Fibroblast of skin of abdomen (primary cell): Measurements from ENCODE around the gene PIK3AP1. TPM values are rescaled to one million over a fixed set of nuclear protein-coding genes. Genes with fewer than 3 reads are reported as not detected.
"Not testable (repeated sequence)": the region's sequence is repeated elsewhere in the genome, so short reads cannot be mapped to it uniquely, and the experiment has no call there.

Experiments
- DNase-seq: peaks from one replicate; pipeline ENCODE4 v3.0.0-alpha.2; 2013
- polyA plus RNA-seq, 2 experiments: library from polyadenylated mRNA; unstranded; fragments of 120-200 nt; gene quantifications; one replicate each; pipeline ENCODE4 v1.2.1, GENCODE V29; 2013; ENCODE audit not compliant: insufficient read length in 2 of 2

PIK3AP1 gene, protein sequence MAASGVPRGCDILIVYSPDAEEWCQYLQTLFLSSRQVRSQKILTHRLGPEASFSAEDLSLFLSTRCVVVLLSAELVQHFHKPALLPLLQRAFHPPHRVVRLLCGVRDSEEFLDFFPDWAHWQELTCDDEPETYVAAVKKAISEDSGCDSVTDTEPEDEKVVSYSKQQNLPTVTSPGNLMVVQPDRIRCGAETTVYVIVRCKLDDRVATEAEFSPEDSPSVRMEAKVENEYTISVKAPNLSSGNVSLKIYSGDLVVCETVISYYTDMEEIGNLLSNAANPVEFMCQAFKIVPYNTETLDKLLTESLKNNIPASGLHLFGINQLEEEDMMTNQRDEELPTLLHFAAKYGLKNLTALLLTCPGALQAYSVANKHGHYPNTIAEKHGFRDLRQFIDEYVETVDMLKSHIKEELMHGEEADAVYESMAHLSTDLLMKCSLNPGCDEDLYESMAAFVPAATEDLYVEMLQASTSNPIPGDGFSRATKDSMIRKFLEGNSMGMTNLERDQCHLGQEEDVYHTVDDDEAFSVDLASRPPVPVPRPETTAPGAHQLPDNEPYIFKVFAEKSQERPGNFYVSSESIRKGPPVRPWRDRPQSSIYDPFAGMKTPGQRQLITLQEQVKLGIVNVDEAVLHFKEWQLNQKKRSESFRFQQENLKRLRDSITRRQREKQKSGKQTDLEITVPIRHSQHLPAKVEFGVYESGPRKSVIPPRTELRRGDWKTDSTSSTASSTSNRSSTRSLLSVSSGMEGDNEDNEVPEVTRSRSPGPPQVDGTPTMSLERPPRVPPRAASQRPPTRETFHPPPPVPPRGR
- polyA plus RNA-seq (2013, experiment 1 of 2; ENCODE audit: insufficient read length) = 0.08 TPM
- 0.04 TPM for polyA plus RNA-seq (2013, experiment 2 of 2; ENCODE audit: insufficient read length)

DNA sequence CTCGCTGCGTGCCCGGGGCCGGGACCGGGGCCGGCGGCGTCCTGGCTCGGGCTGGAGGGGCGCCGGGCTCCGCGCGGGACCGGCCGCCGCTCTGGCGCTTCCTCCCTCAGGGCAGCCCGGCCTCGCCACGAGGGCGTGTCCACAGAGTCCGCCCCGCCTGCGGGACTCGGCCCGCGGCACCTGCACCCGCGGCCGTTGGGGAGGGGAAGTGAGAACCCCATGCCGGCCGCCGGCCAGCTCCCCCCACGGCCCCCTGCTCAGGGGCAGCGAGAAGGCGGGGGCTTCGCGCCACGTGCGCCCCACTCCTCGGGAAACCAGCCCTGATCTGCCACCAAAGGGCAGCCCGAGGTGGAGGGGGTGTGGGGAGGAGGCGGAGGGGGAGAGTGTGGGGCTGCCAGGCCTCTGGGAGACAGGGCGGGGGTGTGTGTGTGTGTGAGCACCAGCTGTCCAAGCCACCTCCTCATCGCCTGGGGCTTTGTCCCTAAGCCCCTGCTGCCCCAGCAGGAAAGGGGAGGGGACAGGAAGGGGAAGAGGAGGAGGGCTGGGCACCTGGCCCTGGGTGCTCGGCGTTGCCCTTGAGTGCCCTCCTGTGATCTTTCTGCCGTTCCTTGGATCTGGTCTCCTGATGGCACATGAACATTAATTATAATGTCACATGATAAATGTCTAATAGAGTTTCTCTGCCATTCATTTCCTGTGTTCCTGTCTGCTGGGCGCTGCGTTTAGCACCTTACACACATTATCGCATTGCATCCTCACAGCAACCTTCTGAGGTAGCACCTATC lies at the start of gene PIK3AP1:
Gene PIK3AP1 (minus strand): TSS at position 93 of the 785 bp plus-strand sequence. CDS start 120 bp downstream, outside the sequence.
- no peak for DNase-seq

DNA sequence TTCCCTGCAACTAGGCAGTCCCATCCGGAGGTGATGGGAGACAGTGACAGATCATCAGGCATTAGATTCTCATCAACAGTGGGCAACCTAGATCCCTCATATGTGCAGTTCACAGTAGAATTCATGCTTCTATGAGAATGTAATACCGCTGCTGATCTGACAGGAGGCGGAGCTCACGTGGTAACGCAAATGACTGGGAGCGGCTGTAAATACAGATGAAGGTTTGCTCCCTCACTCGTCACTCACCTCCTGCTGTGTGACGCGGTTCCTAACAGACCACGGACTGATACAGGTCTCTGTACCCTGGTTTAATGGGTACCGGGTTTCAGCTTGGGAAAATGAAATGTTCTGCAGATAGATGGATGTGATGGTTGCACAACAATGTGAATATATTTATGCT lies 47.8 kb upstream of the PIK3AP1 start:
- no peak for DNase-seq

DNA sequence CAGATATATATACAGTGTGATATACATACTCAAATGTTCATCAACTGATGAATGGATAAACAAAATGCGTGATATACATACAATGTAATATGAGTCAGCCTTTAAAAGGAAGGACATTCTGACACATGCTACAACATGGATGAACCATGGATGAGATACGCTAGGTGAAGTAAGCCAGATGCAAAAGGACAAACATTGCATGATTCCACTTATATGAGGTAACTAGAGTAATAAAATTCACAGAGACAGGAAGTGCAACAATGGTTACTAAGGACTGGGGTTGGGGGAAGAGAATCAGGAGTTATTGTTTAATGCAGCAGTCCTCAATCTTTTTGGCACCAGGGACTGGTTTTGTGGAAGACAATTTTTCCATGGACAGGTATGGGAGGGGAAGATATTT lies 47.3 kb upstream of the PIK3AP1 start:
- DNase-seq = no peak

DNA sequence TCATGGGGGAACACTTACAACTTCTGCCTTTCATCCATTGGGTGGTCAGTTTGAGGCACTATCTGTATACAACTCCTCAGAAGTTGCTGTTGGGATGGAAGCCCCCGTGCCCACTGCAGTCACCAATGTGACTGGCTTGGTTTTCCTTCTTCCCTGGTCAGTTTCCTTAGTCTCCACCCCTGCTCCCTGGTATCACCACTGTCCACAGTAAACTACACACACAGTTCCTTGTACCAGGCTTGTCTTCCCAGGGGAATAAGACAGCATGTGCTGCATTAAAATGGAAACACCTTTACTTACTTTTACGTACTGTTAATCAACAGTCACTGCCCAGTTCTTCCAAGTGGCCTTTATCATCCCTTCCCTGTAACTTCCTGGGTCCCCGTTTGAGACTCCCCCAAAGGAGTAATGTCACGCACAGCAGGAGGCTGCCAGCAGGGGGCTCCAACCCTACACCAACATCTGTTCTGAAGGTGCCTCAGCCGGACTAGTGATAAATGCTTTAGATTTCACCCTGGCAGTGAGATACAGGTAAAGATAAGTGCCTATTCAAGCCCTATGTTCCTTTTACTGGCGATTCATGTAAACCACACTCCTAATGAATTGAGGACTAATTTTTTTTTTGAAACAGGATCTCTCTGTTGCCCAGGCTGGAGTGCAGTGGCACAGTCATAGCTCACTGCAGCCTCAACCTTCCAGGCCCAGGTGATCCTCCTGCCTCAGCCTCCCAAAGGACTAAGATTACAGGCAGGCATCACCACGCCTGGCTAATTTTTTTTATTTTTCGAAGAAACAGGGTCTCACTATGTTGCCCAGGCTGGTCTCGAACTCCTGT lies 45.3 kb upstream of the PIK3AP1 start:
- DNase-seq = peak; percentile 37

DNA sequence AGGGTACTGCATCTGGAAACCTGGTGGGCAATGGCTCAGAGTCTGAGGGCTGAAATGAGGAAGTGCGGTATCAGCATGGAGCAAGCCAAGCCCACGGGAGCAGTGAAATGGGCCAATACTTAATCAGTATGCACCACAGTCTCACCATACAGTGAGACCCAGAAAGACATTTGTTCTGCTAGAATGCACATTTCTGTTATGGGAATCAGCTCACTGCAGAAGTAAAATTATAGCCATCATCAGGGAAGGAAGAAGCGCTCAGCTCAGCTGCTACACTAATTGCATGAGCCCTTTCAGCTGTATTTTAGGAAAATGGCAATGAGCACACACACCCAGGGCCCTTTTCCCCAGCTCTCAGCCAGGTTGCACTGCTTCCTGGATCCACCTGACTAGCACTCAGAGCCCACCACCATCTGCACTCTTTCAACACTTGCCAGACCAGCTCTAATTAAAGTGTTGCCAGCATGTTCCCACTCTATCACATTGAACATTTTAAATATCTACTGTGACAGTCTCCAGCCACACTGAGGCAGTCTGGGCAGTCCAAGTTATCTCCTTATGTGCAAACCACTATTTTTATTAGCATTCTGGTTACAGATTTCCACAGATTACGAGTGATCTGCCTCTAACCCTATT lies 44.2 kb upstream of the PIK3AP1 start:
- DNase-seq = no peak

DNA sequence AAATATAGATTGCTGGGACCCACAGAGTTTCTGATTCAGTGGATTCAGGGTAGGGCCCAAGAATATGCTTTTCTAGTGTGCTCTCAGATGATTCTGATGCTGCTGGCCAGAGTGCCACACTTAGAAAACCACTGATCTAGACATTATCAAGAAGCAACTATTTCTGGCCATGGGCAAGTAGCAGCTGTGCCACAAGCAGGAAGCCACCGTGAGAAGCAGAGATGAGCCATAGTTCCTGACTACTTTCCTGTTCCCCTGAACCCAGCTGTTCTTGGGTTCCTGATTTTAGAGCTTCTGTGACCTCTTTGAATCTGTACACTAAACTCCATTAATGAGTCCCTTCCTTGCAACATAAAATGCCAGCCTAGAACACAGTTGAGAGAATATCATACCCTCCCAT lies 38.1 kb upstream of the PIK3AP1 start:
- DNase-seq = no peak

DNA sequence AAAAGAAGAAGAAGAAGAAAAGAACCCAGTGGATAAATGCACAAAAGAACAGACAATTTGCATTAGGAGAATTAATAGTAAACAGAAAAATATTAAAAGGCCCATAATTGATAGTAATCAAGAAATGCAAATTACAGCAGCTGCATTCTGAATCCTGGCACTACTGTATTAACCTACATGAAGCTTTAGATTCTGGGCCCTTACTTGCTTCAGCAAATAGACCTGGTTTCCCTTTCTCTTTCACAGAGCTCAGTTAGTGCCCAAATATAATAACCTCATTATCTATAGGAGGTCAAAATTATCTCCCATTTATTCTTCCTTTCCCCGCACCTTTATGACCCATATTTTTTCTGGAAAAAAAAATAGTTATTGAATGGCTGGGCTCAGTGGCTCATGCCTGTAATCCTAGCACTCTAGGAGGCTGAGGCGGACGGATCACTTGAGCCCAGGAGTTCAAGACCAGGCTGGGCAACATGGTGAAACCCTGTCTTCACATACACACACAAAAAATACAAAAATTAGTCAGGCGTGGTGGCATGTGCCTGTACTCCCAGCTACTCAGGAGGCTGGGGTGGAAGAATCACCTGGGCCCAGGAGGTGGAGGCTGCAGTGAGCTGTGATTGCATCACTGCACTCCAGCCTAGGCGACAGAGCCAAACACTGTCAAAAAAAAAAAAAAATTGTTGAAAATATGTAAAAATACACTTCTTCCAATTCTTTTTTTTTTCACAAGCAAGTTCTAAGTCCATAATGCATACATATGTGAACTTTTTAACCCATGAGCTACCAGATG lies 36.0 kb upstream of the PIK3AP1 start:
- no peak for DNase-seq

DNA sequence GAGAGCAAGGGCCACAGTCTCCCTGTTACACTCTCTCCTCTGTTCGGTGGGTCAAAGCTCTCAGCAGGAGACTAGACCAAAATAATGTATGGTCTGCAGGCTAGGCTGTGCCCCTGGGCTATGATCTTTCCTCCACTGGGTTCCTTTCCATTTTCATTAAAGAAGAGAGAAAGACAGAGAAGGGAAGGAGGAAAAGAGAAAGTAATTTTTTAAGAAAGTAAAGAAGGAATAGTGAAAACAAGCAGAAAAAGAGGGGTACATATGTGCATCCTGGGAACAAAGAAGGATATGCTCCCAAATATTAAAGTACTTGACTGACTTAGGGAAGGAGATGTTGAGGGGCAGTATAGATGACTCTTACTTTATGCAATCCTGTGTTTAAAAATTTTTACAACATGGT lies 33.6 kb upstream of the PIK3AP1 start:
- no peak for DNase-seq

DNA sequence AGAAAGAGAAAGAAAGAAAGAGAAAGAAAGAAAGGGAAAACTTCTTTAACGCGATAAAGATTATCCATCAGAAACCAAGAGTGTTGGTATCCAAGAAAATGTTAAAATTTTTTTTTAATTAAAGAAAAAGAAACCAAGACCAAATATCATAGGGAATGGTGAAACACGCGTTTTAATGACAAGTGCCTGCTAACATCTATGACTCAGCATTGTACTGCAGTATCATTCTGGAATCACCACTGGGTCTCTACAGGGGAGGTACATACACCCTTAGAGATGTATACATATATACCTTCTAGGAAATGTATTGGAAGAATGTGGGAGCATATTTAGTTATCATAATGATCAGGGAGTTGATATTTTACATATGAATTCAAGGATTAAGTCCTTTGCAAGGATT lies 32.1 kb upstream of the PIK3AP1 start:
- DNase-seq = no peak

DNA sequence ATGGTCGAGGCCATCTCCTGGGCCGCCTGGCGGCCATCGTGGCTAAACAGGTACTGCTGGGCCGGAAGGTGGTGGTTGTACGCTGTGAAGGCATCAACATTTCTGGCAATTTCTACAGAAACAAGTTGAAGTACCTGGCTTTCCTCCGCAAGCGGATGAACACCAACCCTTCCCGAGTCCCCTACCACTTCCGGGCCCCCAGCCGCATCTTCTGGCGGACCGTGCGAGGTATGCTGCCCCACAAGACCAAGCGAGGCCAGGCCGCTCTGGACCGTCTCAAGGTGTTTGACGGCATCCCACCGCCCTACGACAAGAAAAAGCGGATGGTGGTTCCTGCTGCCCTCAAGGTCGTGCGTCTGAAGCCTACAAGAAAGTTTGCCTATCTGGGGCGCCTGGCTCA lies 30.0 kb upstream of the PIK3AP1 start:
- not testable (repeated sequence) for DNase-seq

DNA sequence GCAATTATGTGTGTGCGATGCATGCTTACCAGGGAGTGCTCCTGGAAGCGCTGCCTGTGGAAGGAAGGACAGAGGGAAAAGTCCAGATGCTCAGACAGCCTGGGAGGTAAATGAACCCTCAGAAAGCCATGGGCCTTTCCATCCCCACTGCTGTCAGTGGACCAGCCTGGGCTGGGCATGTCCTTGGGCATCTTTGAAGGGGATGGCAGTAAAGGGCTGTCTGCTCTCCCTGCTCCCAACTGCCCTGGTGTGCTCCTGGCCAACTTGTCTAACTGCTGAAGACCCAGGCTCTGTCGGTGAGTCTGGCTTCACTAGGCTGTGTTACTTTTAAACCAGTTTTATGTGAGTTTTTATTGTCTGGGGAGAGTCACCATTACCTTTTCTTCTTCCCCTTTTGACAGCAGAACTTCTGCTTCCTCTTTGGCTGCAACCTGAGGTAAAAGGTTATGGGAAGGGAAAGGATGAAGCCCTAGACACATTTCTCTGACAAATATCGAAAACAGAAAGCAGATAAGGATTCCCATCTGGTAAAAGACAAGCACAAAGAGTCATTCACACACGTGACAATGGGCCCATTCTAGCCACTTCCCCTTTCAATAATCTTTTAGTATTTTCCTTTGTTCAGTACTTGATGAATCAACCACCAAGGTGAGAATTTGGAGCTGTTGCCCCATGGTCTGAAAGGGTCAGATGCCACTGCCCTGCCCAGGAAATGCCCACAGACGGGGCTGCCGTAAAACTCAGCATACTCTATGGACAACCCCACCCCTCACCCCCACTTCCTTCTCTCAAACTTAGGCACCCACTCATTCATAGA lies 27.6 kb upstream of the PIK3AP1 start:
- no peak for DNase-seq

DNA sequence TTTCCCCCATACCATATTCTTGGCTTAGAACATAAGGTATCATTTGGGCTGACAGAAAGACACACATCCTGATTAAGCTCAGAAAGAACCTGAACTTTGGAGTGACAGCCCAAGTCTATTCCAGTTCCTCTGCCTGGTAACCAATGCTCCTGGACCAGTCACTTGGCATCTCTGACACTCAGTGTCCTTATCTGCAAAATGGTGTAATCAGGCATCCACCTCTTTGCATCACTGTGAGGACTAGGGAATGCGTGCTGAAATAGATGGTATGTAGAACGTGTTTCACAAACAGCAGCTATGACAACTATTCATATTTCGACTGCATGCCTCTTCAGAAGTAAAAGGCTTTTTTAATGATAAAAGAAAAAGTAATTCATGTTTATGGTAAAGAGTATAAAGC lies 26.2 kb upstream of the PIK3AP1 start:
- DNase-seq = no peak

DNA sequence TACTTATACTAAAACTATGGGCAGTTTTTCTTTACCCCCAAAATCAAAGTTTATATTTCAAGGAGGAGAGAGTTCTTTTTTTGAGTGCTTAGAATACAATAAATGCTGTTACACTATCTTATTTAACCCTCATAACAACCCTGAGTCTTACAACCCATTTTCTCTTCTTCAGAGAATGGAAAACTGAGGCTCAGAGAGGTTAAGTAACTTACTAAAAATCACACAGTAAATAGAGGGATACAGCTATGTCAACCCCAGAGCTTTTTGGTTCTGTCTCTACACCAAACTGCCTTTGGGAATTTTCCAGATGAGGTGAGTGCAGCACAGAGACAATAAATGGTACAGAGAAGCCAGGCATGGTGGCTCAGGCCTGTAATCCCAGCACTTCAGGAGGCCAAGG lies 25.6 kb upstream of the PIK3AP1 start:
- no peak for DNase-seq

DNA sequence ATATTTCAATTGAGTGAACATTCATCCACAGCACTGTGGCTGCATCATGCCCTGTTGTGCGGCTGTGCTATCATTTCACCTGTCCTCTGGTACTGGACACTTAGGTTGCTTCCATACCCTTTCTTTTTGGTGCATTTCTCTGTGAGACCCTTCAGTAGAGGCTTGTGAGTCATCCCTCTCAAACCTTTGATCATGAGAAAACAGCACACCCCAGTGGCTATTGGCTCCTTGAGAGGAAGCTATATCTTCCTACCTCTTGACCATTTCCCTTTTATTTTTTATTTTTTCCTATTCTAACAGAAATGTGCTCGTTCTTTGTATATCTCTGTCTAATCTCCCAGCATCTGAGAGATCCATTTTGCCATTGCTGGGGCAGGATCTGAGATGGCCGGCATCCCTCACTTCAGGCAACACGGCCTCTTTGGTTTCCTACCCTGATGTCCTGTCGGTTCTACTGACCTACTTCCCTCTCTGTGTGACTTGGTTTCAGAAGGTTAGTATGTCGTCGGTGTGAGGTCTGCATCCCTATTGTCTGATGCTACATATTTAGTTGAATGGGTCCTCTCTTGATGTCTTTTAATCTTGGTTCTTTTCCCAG lies 23.8 kb upstream of the PIK3AP1 start:
- no peak for DNase-seq

DNA sequence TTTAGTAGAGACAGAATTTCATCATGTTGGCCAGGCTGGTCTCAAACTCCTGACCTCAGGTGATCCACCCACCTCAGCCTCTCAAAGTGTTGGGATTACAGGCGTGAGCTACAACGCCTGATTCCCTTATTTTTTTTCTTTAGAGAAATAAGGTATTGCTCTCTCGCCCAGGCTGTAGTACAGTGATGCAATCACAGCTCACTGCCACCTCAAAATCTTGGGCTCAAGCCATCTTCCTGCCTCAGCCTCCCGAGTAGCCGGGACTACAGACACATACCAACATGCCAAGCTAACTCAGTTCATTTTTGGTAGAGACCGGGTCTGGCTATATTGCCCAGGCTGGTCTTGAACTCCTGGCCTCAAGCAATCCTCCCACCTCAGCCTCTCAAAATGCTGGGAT lies 21.2 kb upstream of the PIK3AP1 start:
- DNase-seq = not testable (repeated sequence)

DNA sequence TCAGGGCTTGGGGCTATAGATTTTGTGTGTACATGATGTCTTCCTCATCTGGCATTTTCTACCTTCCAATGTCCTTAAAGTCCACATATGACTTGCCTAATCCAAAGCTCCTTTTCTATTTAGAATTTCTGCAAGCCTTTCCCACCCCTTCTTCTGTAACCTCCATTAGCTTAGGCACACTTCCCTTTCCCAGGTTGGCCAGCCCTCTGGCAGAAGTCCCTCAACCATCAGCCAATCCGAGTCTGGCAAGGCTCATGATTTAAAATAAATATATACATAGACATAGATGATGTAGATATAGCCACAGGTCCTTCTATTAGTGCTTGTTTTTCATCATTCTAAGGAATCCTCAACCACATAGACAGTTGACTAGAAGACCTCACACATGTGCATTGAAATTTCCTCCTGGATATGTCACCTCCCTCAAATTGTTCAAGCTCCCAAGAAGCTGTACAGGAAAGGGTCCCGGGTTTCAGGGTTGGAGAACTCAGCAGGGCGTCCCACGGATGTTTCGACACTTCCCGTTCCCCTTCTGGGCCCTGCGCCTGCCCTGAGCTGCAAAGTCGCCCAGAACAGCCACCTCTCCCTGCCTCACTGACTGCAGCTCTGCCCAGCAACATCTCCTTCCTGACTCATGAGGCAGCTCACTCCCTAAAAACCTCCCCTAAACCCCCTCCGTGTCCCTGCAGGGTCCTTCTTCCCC lies 20.4 kb upstream of the PIK3AP1 start:
- DNase-seq = no peak

DNA sequence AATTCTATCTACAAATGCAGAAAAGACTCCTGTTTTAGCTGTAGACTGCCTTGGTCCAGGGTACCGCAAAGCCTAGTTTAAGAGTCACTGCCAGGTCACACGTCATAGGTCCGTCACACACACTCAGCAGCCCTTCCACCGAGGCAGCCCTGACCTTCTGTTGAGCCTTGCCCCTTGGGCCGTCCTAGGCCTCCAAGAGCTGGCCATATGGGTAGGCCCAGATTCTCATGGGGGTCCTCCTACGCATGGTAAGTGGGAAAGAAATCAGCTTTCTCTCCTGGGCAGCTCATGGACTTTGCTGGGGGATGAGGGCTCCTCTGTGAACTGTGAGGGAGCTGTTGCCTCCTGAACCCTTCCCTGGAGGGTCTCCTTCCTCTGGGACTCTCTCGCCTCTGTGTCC lies 19.8 kb upstream of the PIK3AP1 start:
- no peak for DNase-seq

DNA sequence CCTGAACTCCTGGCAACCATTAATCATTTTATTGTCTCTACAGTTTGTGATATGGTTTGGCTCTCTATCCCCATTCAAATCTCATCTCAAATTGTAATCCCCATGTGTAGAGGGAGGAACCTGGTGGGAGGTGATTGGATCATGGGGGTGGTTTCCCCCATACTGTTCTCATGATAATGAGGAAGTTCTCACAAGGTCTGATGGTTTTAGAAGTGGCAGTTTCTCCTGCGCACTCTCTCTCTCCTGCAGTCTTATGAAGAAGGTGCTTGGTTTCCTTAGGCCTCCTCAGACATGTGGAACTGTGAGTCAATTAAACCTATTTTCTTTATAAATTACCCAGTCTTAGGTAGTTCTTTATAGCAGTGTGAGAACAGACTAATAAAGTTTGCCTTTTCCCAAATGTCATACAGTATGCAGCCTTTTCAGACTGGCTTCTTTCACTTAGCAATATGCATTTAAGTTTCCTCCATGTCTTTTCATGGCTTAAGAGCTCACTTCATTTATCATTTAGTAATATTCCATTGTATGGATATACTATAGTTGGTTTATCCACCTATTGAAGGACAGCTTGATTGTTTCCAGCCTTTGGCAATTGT lies 17.1 kb upstream of the PIK3AP1 start:
- DNase-seq = not testable (repeated sequence)
